ENCODE measurements around the gene ZNF280D.

DNA sequence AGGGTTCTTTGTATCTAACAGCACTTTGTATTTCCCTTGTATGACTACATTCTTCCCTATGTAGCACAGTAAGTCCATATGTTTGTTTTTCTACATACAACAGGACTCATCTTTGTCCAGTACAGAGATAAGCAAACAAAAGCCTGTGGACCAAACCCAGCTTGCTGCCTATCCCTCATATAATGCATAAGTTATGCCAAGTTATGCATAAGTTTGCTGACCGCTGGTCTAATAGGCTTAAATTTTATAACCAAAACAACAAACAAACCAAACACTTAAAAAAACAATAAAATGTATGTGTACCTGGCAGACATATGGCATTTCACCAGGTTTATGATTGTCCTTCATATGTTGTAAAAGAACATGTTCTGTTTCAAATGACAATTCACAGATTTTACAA lies 56.0 kb downstream of the ZNF280D start:
- TF ChIP-seq TAF1 (IDR thresholded peaks at IDR 0.05; ENCODE audit: borderline replicate concordance, low read depth, low read length) (no peak), POLR2AphosphoS5 (IDR thresholded peaks at IDR 0.05; ENCODE audit: low read depth, low read length) (no peak)

All from GM12892 (cell line).